ENCODE results near the gene TMSB15B.
"Not testable (repeated sequence)": the region's sequence is repeated elsewhere in the genome, so short reads cannot be mapped to it uniquely, and the experiment has no call there.

Gene TMSB15B

DNA sequence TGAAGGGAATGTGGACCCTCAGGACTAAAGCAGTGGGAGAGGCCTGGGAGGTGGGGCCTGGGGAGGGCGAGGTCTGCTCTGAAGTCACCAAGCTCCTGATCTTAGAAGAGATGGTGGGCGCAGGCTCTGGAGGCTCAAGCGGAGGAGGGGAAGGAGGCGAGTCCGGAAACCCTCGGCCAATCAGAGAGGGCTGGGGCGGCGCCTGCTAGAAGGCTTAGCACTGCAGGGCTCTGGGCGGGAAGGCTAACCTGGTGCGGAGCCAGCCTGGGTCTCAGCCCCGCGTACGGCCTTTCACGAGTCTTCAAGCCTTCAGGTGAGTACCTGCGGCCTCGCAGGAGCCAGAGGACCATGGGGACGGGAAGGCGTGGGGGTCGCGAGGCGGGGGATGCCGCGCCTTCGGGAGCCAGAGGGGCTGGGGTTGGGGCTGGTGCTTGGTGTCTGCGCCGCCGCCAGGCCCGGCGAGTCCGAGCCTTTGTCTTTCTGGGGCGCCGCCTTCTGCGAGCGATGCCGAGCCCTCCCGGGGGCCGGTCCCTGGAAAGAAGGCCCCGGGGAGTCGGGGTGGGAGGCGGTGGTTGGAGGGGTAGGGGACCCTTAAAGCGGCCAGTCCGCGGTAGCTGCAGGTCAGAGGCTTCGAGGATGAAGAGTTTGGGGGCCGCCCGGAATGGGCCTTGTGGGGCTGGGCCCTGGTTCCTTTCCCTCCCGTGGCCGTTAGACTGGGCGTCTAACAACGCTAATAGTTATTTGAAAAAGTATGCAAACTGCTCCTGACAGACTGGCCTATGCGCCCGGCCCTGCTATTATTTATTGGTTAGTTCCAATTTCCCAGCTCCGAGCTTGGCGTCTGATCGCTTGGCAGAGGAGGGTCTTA, at the start of gene TMSB15B:
Gene TMSB15B, plus strand, starts transcription at position 217 of the 868 bp plus-strand sequence.
- not testable (repeated sequence) for DNase-seq (ENCODE audit: low read depth)

DNA sequence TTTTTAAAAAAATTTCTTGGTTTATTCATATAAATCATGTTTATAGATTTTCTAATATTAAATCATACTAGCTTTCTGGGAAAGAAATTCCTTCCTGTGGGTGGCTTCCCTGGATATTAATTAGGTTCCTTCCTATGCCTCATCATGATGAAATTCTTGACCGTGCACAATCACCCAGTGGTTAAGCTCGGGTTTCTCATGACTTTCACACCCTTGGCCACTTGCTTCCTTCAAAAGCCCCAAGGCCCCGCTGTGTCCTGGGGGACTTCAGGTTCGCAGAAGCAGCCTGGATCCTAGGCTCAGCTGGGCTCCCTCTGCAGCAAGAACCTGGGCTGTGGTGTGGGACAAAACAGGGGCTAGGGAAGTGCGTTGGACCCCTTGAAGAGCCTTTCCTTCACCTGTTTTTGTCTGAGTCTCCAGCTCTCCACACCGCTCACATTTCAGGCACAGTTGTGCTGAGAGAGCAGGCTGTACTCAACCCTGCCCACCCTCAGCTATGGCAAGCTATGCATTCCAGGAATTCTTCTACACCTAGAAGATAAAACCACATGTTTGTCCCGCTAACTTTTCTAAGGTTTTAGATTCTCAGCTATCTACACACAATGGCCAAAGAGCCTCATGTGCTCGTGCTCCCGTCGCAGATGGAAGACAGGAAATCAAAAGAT, 48.9 kb upstream of the TMSB15B start:
- no peak for DNase-seq (ENCODE audit: low read depth)

- DNase-seq (ENCODE audit: low read depth): peak; percentile 21
Measured at GRCh38 chrX:103918050-103918449, 44.4 kb upstream of the TMSB15B start.

GRCh38 chrX:103918571-103919269, 43.7 kb upstream of the TMSB15B start:
- DNase-seq (ENCODE audit: low read depth): peak; percentile 26

GRCh38 chrX:103919270-103919637, 43.2 kb upstream of the TMSB15B start:
- DNase-seq (ENCODE audit: low read depth): no peak

GRCh38 chrX:103920515-103920914, 41.9 kb upstream of the TMSB15B start:
- not testable (repeated sequence) for DNase-seq (ENCODE audit: low read depth)

- DNase-seq (ENCODE audit: low read depth): no peak
Measured at GRCh38 chrX:103927030-103927429, 35.4 kb upstream of the TMSB15B start.

GRCh38 chrX:103927633-103928032, 34.8 kb upstream of the TMSB15B start:
- no peak for DNase-seq (ENCODE audit: low read depth)

DNA sequence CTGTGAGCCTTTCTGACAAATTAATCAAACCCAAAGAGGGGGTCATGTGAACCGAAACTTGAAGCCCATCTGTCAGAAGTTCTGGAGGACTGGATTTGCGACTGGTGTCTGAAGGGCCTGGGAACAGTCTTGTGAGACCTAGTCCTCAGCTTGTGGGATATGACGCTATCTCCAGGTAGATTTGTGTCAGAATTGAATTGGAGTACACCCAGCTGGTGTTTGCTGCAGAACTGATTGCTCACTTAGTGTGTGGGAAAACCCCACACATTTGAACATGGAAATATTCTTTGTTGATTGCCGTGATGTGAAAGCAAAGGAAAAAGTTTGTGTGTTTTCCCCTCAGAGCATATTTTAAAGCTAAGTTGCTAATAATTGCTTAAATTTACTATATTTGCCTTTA, 30.3 kb upstream of the TMSB15B start:
- DNase-seq (ENCODE audit: low read depth): no peak

GRCh38 chrX:103940257-103940656, 22.2 kb upstream of the TMSB15B start:
- DNase-seq (ENCODE audit: low read depth): not testable (repeated sequence)

GRCh38 chrX:103941201-103941975, 21.0 kb upstream of the TMSB15B start:
- DNase-seq (ENCODE audit: low read depth): no peak

DNA sequence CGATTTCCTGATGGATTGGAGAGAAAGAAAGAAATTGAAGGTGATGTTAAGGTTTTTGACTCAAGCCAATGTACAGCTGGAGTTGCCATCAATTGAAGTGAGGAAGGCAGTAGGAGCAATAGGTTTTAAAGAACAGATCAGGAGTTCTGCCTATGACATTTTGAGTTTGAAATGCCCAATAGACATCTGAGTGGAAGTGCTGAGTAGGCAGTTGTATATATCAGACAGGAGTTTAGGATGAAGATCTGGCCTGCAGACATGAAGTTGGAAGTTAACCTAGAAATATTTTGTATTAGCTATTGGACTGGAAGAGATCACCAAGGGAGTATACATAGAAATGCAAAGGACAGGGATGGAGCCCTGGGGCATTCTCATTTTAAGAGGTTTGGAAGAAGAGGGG, 12.9 kb upstream of the TMSB15B start:
- DNase-seq (ENCODE audit: low read depth): no peak

DNA sequence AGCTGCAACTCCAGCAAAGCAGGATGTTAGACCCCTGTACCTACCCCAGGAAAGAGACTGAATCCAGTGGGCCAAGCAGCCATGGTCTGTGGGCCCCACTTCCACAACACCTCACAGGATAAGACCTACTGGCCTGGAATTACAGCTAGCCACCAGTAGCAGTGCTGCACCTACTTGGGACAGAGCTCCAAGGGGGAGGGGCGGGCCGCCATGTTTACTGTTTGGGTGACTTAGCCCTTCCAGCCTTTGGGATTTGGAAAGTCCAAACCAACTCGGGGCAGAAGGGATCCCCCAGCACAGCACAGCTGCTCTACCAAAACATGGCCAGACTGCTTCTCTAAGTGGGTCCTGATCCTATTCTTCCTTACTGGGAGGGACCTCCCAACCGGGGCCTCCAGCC, 9.1 kb upstream of the TMSB15B start:
- no peak for DNase-seq (ENCODE audit: low read depth)

DNA sequence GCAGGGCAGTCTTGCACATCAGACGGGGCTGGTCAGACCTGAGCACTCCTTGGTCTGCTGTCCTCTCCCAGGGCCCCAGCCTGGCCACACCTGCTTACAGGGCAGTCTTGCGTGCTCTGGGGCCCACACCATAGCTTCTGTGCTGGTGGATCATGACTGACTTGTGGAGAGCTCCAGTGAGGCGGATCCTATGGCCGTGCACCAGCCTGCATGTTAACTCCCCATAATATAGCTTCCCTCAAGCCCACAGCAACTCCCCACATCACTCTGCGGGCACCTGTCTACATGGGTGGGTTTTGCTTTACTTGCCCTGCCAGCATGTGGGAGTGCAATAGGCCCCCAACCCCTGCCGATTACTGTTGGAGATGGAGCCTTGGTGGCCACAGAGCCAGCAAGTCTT, 8.2 kb upstream of the TMSB15B start:
- no peak for DNase-seq (ENCODE audit: low read depth)

- not testable (repeated sequence) for DNase-seq (ENCODE audit: low read depth)
Measured at GRCh38 chrX:103960599-103960998, 1.8 kb upstream of the TMSB15B start.

DNA sequence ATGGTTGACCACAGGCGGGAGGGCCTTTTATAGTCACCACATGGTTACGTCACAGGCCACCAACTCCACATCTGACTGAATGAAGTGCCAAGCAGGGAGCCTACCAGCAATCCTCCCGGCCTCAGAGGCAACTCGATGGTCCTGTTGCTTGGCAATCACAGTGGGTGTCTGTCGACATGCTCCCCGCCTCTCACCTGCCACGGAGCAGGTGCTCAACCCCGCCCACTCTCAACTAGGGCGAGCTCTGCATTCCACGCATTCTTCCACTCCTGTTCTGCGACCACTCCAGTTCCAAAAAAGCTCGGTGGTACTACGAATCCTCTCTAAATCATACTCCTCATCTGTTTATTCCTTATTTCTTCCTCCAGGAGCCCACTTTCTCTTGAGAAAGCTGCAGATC, 21.1 kb downstream of the TMSB15B start:
- not testable (repeated sequence) for DNase-seq (ENCODE audit: low read depth)

DNA sequence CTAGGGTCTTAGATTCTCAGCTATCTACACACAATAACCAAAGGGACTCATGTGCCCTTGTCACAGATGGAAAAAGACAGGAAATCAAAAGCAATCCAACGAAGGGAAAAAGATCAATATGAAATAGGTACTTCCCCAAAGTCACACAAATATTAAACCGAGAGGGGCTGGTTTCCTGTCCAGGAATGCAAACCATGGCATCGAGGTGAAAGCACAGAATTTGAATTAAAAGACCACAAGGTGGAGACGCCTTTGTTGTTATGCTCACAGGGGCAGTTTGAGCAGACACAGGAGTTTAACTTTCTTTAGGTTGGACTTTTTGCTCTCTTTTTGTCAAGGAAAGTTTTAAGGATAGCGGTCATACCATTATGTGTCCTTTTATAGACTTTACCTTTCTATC, 36.8 kb downstream of the TMSB15B start:
- no peak for DNase-seq (ENCODE audit: low read depth)

- no peak for DNase-seq (ENCODE audit: low read depth)
Measured at GRCh38 chrX:104008831-104009230, 46.4 kb downstream of the TMSB15B start.

- no peak for DNase-seq (ENCODE audit: low read depth)
Measured at GRCh38 chrX:104013158-104013557, 50.7 kb downstream of the TMSB15B start.

DNA sequence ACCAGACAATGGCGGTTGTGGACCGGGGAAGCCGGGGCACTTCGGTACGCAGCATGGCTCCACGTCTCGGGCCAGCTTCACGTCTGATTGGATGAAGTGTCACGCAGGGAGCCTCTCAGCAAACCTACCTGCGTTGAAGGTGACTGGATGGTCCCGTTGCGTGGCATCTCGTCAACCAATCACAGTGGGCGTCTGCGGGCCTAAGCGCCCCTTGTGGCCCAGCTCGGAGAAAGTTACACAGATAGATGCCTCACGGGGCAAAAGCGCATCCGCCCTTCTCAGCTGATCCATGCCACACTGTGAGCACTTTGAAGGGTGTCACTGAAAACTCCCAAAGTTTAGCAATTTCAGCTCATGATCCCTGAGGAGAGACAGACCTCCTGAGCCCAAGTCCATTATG, 51.2 kb downstream of the TMSB15B start, which contains the start of gene H2BW1:
Gene H2BW1, minus strand, starts transcription at position 103 of the 400 bp plus-strand sequence. CDS start 132 bp downstream, outside the sequence.
- no peak for DNase-seq (ENCODE audit: low read depth)

- DNase-seq (ENCODE audit: low read depth): not testable (repeated sequence)
Measured at GRCh38 chrX:104015576-104015975, 53.1 kb downstream of the TMSB15B start.
